K562 (cell line): Measurements from ENCODE around the gene RNF11. TPM values are rescaled to one million over a fixed set of nuclear protein-coding genes. Genes with fewer than 3 reads are reported as not detected.
A peak's percentile ranks its signal among the peaks of the same experiment; 100 is the strongest.

Experiments used
- ASH1L ChIP-seq: fragments of 450-650 bp; IDR thresholded peaks from 2 replicates; pipeline ENCODE4 v1.6.1; 2018; ENCODE audit warnings: borderline replicate concordance, mild to moderate bottlenecking, low read depth; ENCODE audit not compliant: partially characterized antibody
- BHLHE40 ChIP-seq: IDR thresholded peaks from 2 replicates; pipeline ENCODE4 v1.6.1; 2011; ENCODE audit warnings: low read length, improper control_type of control experiment
- CREB1 ChIP-seq, 2 experiments: sonication (generic) in 1 of 2; formaldehyde crosslinking in 1 of 2; IDR thresholded peaks; 2 replicates each; pipeline versions ENCODE4 v1.6.1 to v1.8.0; 2012 to 2022; ENCODE audit warnings: inconsistent platforms in 1 of 2, mild to moderate bottlenecking in 1 of 2, missing genetic modification reagents in 1 of 2, moderate library complexity in 1 of 2
- CREB3 ChIP-seq: fragments of 450-650 bp; conservative IDR thresholded peaks from 2 replicates; pipeline ENCODE4 v1.6.1; 2016; ENCODE audit warnings: missing genetic modification characterization, low read depth, mild to moderate bottlenecking, missing compliant biosample characterization, moderate library complexity
- FOXA1 ChIP-seq: fragments of 450-650 bp; IDR thresholded peaks from 2 replicates; pipeline ENCODE4 v1.6.1; 2016; ENCODE audit warnings: mild to moderate bottlenecking, borderline replicate concordance
- HDAC6 ChIP-seq: IDR thresholded peaks from 2 replicates; pipeline ENCODE4 v1.6.1; 2012; ENCODE audit warnings: low read depth, mild to moderate bottlenecking, control low read depth, inconsistent platforms, low read length, moderate library complexity
- HINFP ChIP-seq: fragments of 450-650 bp; conservative IDR thresholded peaks from 2 replicates; pipeline ENCODE4 v1.6.1; 2016; ENCODE audit warnings: missing genetic modification characterization, low read depth, mild to moderate bottlenecking, control low read depth, missing compliant biosample characterization
- KHSRP ChIP-seq: fragments of 450-650 bp; IDR thresholded peaks from 2 replicates; pipeline ENCODE4 v1.6.1; 2017
- MBD1 ChIP-seq: fragments of 250-450 bp; sonication (Bioruptor Pico); IDR thresholded peaks from 2 replicates; pipeline ENCODE4 v1.8.0; 2022; ENCODE audit warnings: inconsistent platforms
- NCOA1 ChIP-seq: fragments of 450-650 bp; IDR thresholded peaks from 2 replicates; pipeline ENCODE4 v1.6.1; 2016; ENCODE audit warnings: low read depth
- PHF8 ChIP-seq: fragments of 200-600 bp; sonication (generic); IDR thresholded peaks from 2 replicates; pipeline ENCODE4 v1.6.1; 2012; ENCODE audit warnings: mixed run types, mild to moderate bottlenecking, inconsistent platforms, low read length, moderate library complexity, borderline replicate concordance
- PPARD ChIP-seq: fragments of 250-450 bp; sonication (Bioruptor Pico); IDR thresholded peaks from 2 replicates; pipeline ENCODE4 v1.8.0; 2022; ENCODE audit warnings: inconsistent platforms, mild to moderate bottlenecking, moderate library complexity
- RBBP5 ChIP-seq: fragments of 200-600 bp; sonication (generic); IDR thresholded peaks from 2 replicates; pipeline ENCODE4 v1.6.1; 2012; ENCODE audit warnings: borderline replicate concordance, mild to moderate bottlenecking, low read length, control low read depth, inconsistent platforms; ENCODE audit not compliant: insufficient read depth, poor library complexity, severe bottlenecking
- RBM25 ChIP-seq: fragments of 200-400 bp; formaldehyde crosslinking; IDR thresholded peaks from 2 replicates; pipeline ENCODE4 v1.6.1; 2018; ENCODE audit warnings: low read length, low read depth, moderate library complexity; ENCODE audit not compliant: severe bottlenecking
- RUNX1 ChIP-seq: sonication (generic); IDR thresholded peaks from 2 replicates; pipeline ENCODE4 v1.6.1; 2016; ENCODE audit warnings: antibody characterized with exemption, low read depth
- THAP7 ChIP-seq: fragments of 250-450 bp; sonication (Bioruptor Pico); IDR thresholded peaks from 2 replicates; pipeline ENCODE4 v1.5.0; 2021
- U2AF2 ChIP-seq: fragments of 200-400 bp; formaldehyde crosslinking; optimal IDR thresholded peaks from 2 replicates; pipeline ENCODE3; 2017; ENCODE audit warnings: low read depth, mild to moderate bottlenecking, low read length
- VEZF1 ChIP-seq: fragments of 200-800 bp; sonication (Bioruptor generic); IDR thresholded peaks from 2 replicates; pipeline ENCODE4 v1.6.1; 2017; ENCODE audit warnings: missing genetic modification characterization, missing compliant biosample characterization
- XRCC5 ChIP-seq: fragments of 200-400 bp; formaldehyde crosslinking; IDR thresholded peaks from 2 replicates; pipeline ENCODE4 v1.6.1; 2017; ENCODE audit warnings: low read depth, mild to moderate bottlenecking, low read length
- ZNF212 ChIP-seq: fragments of 450-650 bp; formaldehyde crosslinking; IDR thresholded peaks from 2 replicates; pipeline ENCODE4 v1.4.0; 2020; ENCODE audit warnings: mild to moderate bottlenecking
- ZNF274 ChIP-seq: IDR thresholded peaks from 2 replicates; pipeline ENCODE4 v1.6.1; 2011; ENCODE audit warnings: low read depth, mild to moderate bottlenecking, low read length, moderate library complexity, borderline replicate concordance
- ZNF766 ChIP-seq: fragments of 200-800 bp; sonication (Bioruptor generic); conservative IDR thresholded peaks from 2 replicates; pipeline ENCODE4 v1.6.1; 2016; ENCODE audit warnings: missing genetic modification characterization, missing compliant biosample characterization
- polyA plus RNA-seq, 8 experiments: library from polyadenylated mRNA; depleted of rRNA in 4 of 8; stranded (reverse) in 5 of 8; unstranded in 3 of 8; fragments of >200 nt; fragmentation: Nextera tagmentation in 2 of 8; fragmentation: Illumina TruSeq in 1 of 8; extraction: Ambion mirVana in 2 of 8; extraction: Trizol in 1 of 8; gene quantifications; 2 replicates each; pipeline versions ENCODE4 v1.2.1 to v1.2.3, GENCODE V29; 2011 to 2014; ENCODE audit warnings: inconsistent platforms in 1 of 8, missing spikeins in 1 of 8
- total RNA-seq, 7 experiments: library from RNA; depleted of rRNA in 6 of 7; stranded (reverse); fragments of >200 nt in 6 of 7; fragmentation: Illumina TruSeq in 2 of 7; extraction: Trizol in 2 of 7; gene quantifications; 2 replicates each; pipeline versions ENCODE4 v1.2.1 to v1.2.3, GENCODE V29; 2011 to 2021; ENCODE audit warnings: low replicate concordance in 1 of 7

RNF11 gene
- total and polyA plus RNA-seq, 9 of the 15 experiments (the other 6 are each of a cell fraction or from before 2014, with no cell fraction given): 5.7 to 34.3 (median 23.1) TPM

GRCh38 chr1:51284487-51284954 is 48.4 kb downstream of the RNF11 start (continued):
- TF ChIP-seq VEZF1 (peak; percentile 63; the same call in 1 of the 2 replicates), CREB3 (tag) (0 out of 2 replicates have a peak, but pooled peaks have one; percentile 57), ZNF212 (CRISPR knock-in tag) (no peak), PHF8 (no peak), FOXA1 (no peak), RBM25 (no peak), ZNF274 (0 out of 2 replicates have a peak, but pooled peaks have one; percentile 40), BHLHE40 (peak; percentile 80), RUNX1 (peak; percentile 95), U2AF2 (no peak), KHSRP (peak; percentile 77; the same call in 1 of the 2 replicates), ZNF766 (CRISPR knock-in tag) (peak; percentile 97), XRCC5 (peak; percentile 49; the same call in 1 of the 2 replicates), NCOA1 (peak; percentile 85), THAP7 (CRISPR knock-in tag) (no peak), PPARD (CRISPR knock-in tag) (no peak), HDAC6 (no peak), CREB1 (IDR thresholded peaks at IDR 0.05) (peak; percentile 66), CREB1 (CRISPR knock-in tag; IDR thresholded peaks at IDR 0.05) (no peak), RBBP5 (no peak), MBD1 (CRISPR knock-in tag) (no peak), HINFP (tag) (no peak), ASH1L (no peak)
